GM23338 (cell line): ENCODE data around the gene PFDN4. TPM values are rescaled to one million over a fixed set of nuclear protein-coding genes. Genes with fewer than 3 reads are reported as not detected.

ENCODE experiments used
- ATAC-seq: fragments of 200-7000 bp; cut with Tn5 transposase; 3 replicates; pipeline ENCODE4 v1.9.1; 2020
- DNase-seq: peaks from one replicate; pipeline ENCODE4 v3.0.0-alpha.2; 2015; ENCODE audit warnings: low spot score
- H2AFZ ChIP-seq: fragments of 200-600 bp; sonication (generic); 2 replicates; pipeline ENCODE4 v1.8.0; 2016; ENCODE audit warnings: antibody characterized with exemption, mild to moderate bottlenecking, moderate library complexity
- H3F3A ChIP-seq: fragments of 200-600 bp; sonication (generic); replicated peaks from 2 replicates; pipeline ENCODE4 v1.8.0; 2017; ENCODE audit warnings: antibody characterized with exemption, mixed run types, low read depth
- H3K27ac ChIP-seq: fragments of 200-600 bp; sonication (generic); 2 replicates; pipeline ENCODE4 v1.6.1; 2016; ENCODE audit warnings: low read depth
- H3K27me3 ChIP-seq: fragments of 200-600 bp; sonication (generic); 2 replicates; pipeline ENCODE4 v1.8.0; 2016; ENCODE audit warnings: mild to moderate bottlenecking, mixed run types, moderate library complexity; ENCODE audit not compliant: insufficient read depth
- H3K36me3 ChIP-seq: fragments of 200-600 bp; sonication (generic); 2 replicates; pipeline ENCODE4 v1.8.0; 2016; ENCODE audit warnings: mild to moderate bottlenecking; ENCODE audit not compliant: insufficient read depth
- H3K4me1 ChIP-seq: fragments of 200-600 bp; sonication (generic); 2 replicates; pipeline ENCODE4 v1.8.0; 2016; ENCODE audit warnings: mild to moderate bottlenecking, moderate library complexity; ENCODE audit not compliant: insufficient read depth
- H3K4me2 ChIP-seq: fragments of 200-600 bp; sonication (generic); 2 replicates; pipeline ENCODE4 v1.7.1; 2017; ENCODE audit warnings: mixed run types
- H3K4me3 ChIP-seq: fragments of 200-600 bp; sonication (generic); 2 replicates; pipeline ENCODE4 v1.6.1; 2016; ENCODE audit warnings: mixed run types
- H3K79me2 ChIP-seq: fragments of 200-600 bp; sonication (generic); replicated peaks from 2 replicates; pipeline ENCODE4 v1.8.0; 2017; ENCODE audit warnings: mild to moderate bottlenecking; ENCODE audit not compliant: insufficient read depth
- H3K9me2 ChIP-seq: fragments of 200-600 bp; sonication (generic); 2 replicates; pipeline ENCODE4 v1.8.0; 2017; ENCODE audit not compliant: insufficient read depth
- H4K20me1 ChIP-seq: fragments of 200-600 bp; sonication (generic); replicated peaks from 2 replicates; pipeline ENCODE4 v1.8.0; 2017; ENCODE audit warnings: mild to moderate bottlenecking; ENCODE audit not compliant: insufficient read depth
- H3K27ac Mint-ChIP-seq: 2 replicates; pipeline ENCODE4 v1.8.0; 2020; ENCODE audit warnings: inconsistent platforms, mild to moderate bottlenecking, moderate library complexity, mixed read lengths
- H3K27me3 Mint-ChIP-seq: 3 replicates; pipeline ENCODE4 v1.8.0; 2022; ENCODE audit warnings: low read depth, mild to moderate bottlenecking, moderate library complexity, mixed read lengths, inconsistent platforms; ENCODE audit not compliant: insufficient read depth, poor library complexity
- H3K36me3 Mint-ChIP-seq: 3 replicates; pipeline ENCODE4 v1.8.0; 2021; ENCODE audit warnings: low read depth, mild to moderate bottlenecking, inconsistent platforms, moderate library complexity, mixed read lengths
- H3K4me1 Mint-ChIP-seq: 3 replicates; pipeline ENCODE4 v1.8.0; 2020; ENCODE audit warnings: mild to moderate bottlenecking, inconsistent platforms, mixed read lengths
- H3K4me3 Mint-ChIP-seq: 3 replicates; pipeline ENCODE4 v1.8.0; 2021; ENCODE audit warnings: moderate library complexity, mild to moderate bottlenecking, inconsistent platforms, mixed read lengths
- H3K9me3 Mint-ChIP-seq: 3 replicates; pipeline ENCODE4 v1.8.0; 2020; ENCODE audit warnings: moderate library complexity, mild to moderate bottlenecking, inconsistent platforms, mixed read lengths
- CREB1 ChIP-seq: fragments of 250-450 bp; sonication (Bioruptor Pico); IDR thresholded peaks from 2 replicates; pipeline ENCODE4 v1.5.0; 2020; ENCODE audit warnings: low read depth, mild to moderate bottlenecking, moderate library complexity
- ETS1 ChIP-seq: IDR thresholded peaks from 2 replicates; pipeline ENCODE4 v1.6.1; 2016; ENCODE audit warnings: antibody characterized with exemption
- EZH2 ChIP-seq: fragments of 200-600 bp; sonication (generic); IDR thresholded peaks from one replicate; pipeline ENCODE4 v1.8.0; 2017; ENCODE audit warnings: antibody characterized with exemption, mild to moderate bottlenecking, low read depth; ENCODE audit not compliant: unreplicated experiment
- EZH2phosphoT487 ChIP-seq: fragments of 200-600 bp; sonication (generic); IDR thresholded peaks from one replicate; pipeline ENCODE4 v1.8.1; 2018; ENCODE audit warnings: antibody characterized with exemption; ENCODE audit not compliant: unreplicated experiment
- JUNB ChIP-seq: IDR thresholded peaks from one replicate; pipeline ENCODE4 v1.6.1; 2016; ENCODE audit warnings: antibody characterized with exemption; ENCODE audit not compliant: unreplicated experiment
- NANOG ChIP-seq: IDR thresholded peaks from 2 replicates; pipeline ENCODE4 v1.6.1; 2016; ENCODE audit warnings: antibody characterized with exemption, borderline replicate concordance
- POLR2AphosphoS5 ChIP-seq: IDR thresholded peaks from 2 replicates; pipeline ENCODE4 v1.6.1; 2016; ENCODE audit warnings: antibody characterized with exemption, low read depth
- REST ChIP-seq: IDR thresholded peaks from one replicate; pipeline ENCODE4 v1.6.1; 2018; ENCODE audit warnings: antibody characterized with exemption; ENCODE audit not compliant: unreplicated experiment
- STAT1 ChIP-seq: IDR thresholded peaks from one replicate; pipeline ENCODE4 v1.6.1; 2016; ENCODE audit warnings: antibody characterized with exemption; ENCODE audit not compliant: unreplicated experiment
- ZNF114 ChIP-seq: fragments of 250-450 bp; sonication (Bioruptor Pico); IDR thresholded peaks from 2 replicates; pipeline ENCODE4 v1.5.0; 2020; ENCODE audit warnings: mild to moderate bottlenecking, moderate library complexity
- ZNF331 ChIP-seq: fragments of 250-450 bp; sonication (Bioruptor Pico); IDR thresholded peaks from 2 replicates; pipeline ENCODE4 v1.5.0; 2020; ENCODE audit warnings: low read depth, mild to moderate bottlenecking, moderate library complexity
- polyA plus RNA-seq: library from polyadenylated mRNA; unstranded; fragments of >200 nt; fragmentation: Nextera tagmentation; extraction: Ambion mirVana; gene quantifications from 2 replicates; pipeline ENCODE4 v1.2.1, GENCODE V29; 2016
- total RNA-seq: library from RNA; depleted of rRNA; stranded (reverse); fragments of >200 nt; shearing (Covaris generic); gene quantifications from 2 replicates; pipeline ENCODE4 v1.2.3, GENCODE V29; 2014
- TF ChIP-seq, protein P1 (sequence below), 2 experiments: fragments of 200-600 bp in 1 of 2; sonication (generic) in 1 of 2; conservative IDR thresholded peaks; 2 replicates each; pipeline versions ENCODE4 v1.5.1 to v1.6.1; 2016 to 2017; ENCODE audit warnings: antibody characterized with exemption in 2 of 2, low read depth in 2 of 2, mild to moderate bottlenecking in 2 of 2, moderate library complexity in 1 of 2

Gene PFDN4
- total and polyA plus RNA-seq, 2 experiments from 2014 or later = 105 to 477 TPM

- TF ChIP-seq EZH2 (no peak), STAT1 (no peak), ZNF114 (CRISPR knock-in tag) (no peak), CREB1 (CRISPR knock-in tag) (no peak), ZNF331 (no peak), ETS1 (no peak), REST (no peak), JUNB (no peak), NANOG (no peak), POLR2AphosphoS5 (no peak)
- TF ChIP-seq, protein P1, sequence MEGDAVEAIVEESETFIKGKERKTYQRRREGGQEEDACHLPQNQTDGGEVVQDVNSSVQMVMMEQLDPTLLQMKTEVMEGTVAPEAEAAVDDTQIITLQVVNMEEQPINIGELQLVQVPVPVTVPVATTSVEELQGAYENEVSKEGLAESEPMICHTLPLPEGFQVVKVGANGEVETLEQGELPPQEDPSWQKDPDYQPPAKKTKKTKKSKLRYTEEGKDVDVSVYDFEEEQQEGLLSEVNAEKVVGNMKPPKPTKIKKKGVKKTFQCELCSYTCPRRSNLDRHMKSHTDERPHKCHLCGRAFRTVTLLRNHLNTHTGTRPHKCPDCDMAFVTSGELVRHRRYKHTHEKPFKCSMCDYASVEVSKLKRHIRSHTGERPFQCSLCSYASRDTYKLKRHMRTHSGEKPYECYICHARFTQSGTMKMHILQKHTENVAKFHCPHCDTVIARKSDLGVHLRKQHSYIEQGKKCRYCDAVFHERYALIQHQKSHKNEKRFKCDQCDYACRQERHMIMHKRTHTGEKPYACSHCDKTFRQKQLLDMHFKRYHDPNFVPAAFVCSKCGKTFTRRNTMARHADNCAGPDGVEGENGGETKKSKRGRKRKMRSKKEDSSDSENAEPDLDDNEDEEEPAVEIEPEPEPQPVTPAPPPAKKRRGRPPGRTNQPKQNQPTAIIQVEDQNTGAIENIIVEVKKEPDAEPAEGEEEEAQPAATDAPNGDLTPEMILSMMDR (conservative IDR thresholded peaks at IDR 0.05; ENCODE audit: low read depth in 2 of 2) = no peak
Observed at GRCh38 chr20:54217762-54218161, 9.9 kb downstream of the PFDN4 start (continued).

GRCh38 chr20:54218470-54218869 is 10.6 kb downstream of the PFDN4 start:
- Histone ChIP-seq H3K4me3 (no peak overlapping the region), H3K4me2 (no peak overlapping the region), H3K27me3 (no peaks in the 10 kb centered on the region), H3K79me2 (peaks cover 39% of the 10 kb centered on the region), H3K36me3 (peaks cover 28% of the 10 kb centered on the region), H3K4me1 (peaks cover 21% of the 10 kb centered on the region), H3K9me2 (no peaks in the 10 kb centered on the region), H3K27ac (no peak overlapping the region), H2AFZ (no peak overlapping the region), H4K20me1 (peaks cover 22% of the 10 kb centered on the region), H3F3A (no peaks in the 10 kb centered on the region)
- peak overlapping the region; percentile 87; the same call in 1 of the 2 replicates for H3K27ac Mint-ChIP-seq
- DNase-seq = no peak
- H3K4me1 Mint-ChIP-seq = peaks cover 41% of the 10 kb centered on the region
- H3K36me3 Mint-ChIP-seq = peaks cover 39% of the 10 kb centered on the region
- H3K4me3 Mint-ChIP-seq = no peak overlapping the region
- H3K9me3 Mint-ChIP-seq = no peaks in the 10 kb centered on the region
- peaks cover 5% of the 10 kb centered on the region for H3K27me3 Mint-ChIP-seq
- ATAC-seq = no peak
- no peak for TF ChIP-seq EZH2
- TF ChIP-seq CREB1 (CRISPR knock-in tag) = no peak
- no peak for TF ChIP-seq NANOG
- no peak for TF ChIP-seq REST
- no peak for TF ChIP-seq POLR2AphosphoS5
- TF ChIP-seq EZH2phosphoT487 = no peak
- TF ChIP-seq, protein P1 (conservative IDR thresholded peaks at IDR 0.05; ENCODE audit: low read depth in 2 of 2) = no peak
- no peak for TF ChIP-seq ZNF331
- TF ChIP-seq ZNF114 (CRISPR knock-in tag) = no peak
